ENCODE data around the gene FEN1. TPM values are rescaled to one million over a fixed set of nuclear protein-coding genes. Genes with fewer than 3 reads are reported as not detected.

The FEN1 gene
- total and polyA plus RNA-seq, 2 of the 8 experiments (the other 6 are each of a cell fraction or from before 2014, with no cell fraction given): 52.6 to 86.1 TPM

DNA sequence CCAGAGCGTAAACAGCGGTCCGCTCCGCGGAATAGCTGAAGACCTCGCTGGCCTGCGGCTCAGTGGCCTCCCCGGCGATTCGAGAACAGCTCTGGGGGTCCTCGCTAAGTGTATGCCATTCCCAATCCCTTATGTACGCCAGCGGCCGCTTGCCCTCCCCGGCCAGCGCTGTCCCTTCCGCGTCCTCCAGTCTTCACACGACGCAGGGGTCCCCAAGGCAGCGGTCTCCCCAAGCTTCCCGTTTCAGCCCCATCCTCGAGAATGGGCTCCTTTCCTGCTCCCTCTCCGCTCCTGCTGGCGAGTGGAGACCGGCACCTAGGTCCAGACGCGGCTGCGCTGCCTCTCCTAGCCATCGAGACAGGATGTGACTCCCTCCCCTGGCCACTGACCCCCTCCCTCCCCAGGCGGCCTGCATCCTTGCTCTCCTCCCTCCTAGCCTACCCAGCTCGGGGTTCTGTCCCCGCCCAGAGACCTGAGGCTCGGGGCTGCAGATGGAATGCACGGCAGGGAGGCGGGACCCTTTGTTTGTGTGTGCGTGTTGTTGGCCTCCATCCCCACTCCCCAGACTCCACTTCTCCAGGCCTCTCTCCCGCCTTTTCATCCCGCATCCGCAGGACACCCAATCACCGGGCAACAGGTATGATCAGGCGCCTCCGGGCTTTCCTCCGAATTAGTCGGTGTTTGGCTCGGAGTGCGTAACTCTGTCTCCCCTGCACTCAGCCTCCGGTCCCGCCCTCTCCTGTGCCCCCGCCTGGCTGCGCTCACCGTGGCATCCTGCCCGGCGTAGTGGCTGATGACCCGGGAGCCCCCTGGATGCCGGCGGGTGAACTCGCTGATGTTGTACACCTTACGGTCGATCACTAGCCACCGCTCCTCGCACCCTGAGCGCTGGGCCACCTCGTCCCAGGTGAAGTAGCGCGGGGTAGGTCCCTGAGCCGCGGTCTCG is 23.4 kb downstream of the FEN1 start:
- Histone ChIP-seq H3K23me2 (ENCODE audit: low read depth, low read length) (peaks cover 7% of the 10 kb centered on the region; the same call in 1 of the 2 replicates), H3K4me3 (ENCODE audit: extremely low read depth in 1 of 4, insufficient read depth in 2 of 4, low read depth in 3 of 4, low read length in 4 of 4) (peak overlapping the region; percentile 74 to 92 (median 76)), H2AFZ (ENCODE audit: low read length) (no peak overlapping the region), H4K91ac (replicated peaks; ENCODE audit: insufficient read length, low read length) (peak overlapping the region; percentile 97), H4K5ac (ENCODE audit: insufficient read length, low read depth, low read length) (peak overlapping the region; percentile 98), H3K79me1 (ENCODE audit: low read depth, low read length) (peaks cover 6% of the 10 kb centered on the region; the same call in 1 of the 2 replicates), H3K18ac (ENCODE audit: extremely low read depth, low read length) (peak overlapping the region; percentile 93), H4K20me1 (replicated peaks in 1 of 2; ENCODE audit: control insufficient read depth in 1 of 2, insufficient read depth in 2 of 2, low read length in 2 of 2) (peaks cover 0 to under 1% of the 10 kb centered on the region in 2 experiments), H3K4me1 (replicated peaks in 1 of 4; ENCODE audit: control insufficient read depth in 3 of 4, insufficient read depth in 4 of 4, low read length in 3 of 4) (peaks cover 2 to 9% (median 5%) of the 10 kb centered on the region in 4 experiments; a peak in 5 of 7 replicates), H3K79me2 (ENCODE audit: control insufficient read depth in 1 of 2, insufficient read depth in 2 of 2, low read length in 2 of 2) (peaks cover 0 to 41% of the 10 kb centered on the region in 2 experiments; a peak in 2 of 4 replicates), H3K36me3 (ENCODE audit: control insufficient read depth in 2 of 4, insufficient read depth in 4 of 4, low read length in 3 of 4) (peaks cover 10 to 30% (median 21%) of the 10 kb centered on the region in 4 experiments), H3K9me3 (ENCODE audit: insufficient read depth in 2 of 2, low read depth in 1 of 2, low read length in 1 of 2) (peaks cover 0 to 2% of the 10 kb centered on the region in 2 experiments; a peak in 1 of 4 replicates), H3K27me3 (replicated peaks in 1 of 4; ENCODE audit: control insufficient read depth in 3 of 4, extremely low read depth in 1 of 4, insufficient read depth in 3 of 4, low read length in 3 of 4) (no peaks in the 10 kb centered on the region), H2BK5ac (ENCODE audit: low read depth, low read length) (peak overlapping the region; percentile 94), H2BK15ac (ENCODE audit: low read length) (no peak overlapping the region), H3K27ac (ENCODE audit: low read depth, low read length) (peak overlapping the region; percentile 85), H3K9ac (replicated peaks in 1 of 4; ENCODE audit: extremely low read depth in 1 of 4, low read depth in 3 of 4, low read length in 3 of 4) (peak overlapping the region; percentile 72 to 98 (median 90)), H2BK120ac (replicated peaks; ENCODE audit: low read depth, low read length) (peak overlapping the region; percentile 86), H4K8ac (ENCODE audit: extremely low read depth, insufficient read depth, low read length) (peak overlapping the region; percentile 96), H3K4ac (replicated peaks; ENCODE audit: insufficient read length, low read depth, low read length) (peak overlapping the region; percentile 90), H2AK5ac (ENCODE audit: low read depth, low read length) (peak overlapping the region; percentile 97; the same call in 1 of the 2 replicates), H3K14ac (ENCODE audit: insufficient read length) (peak overlapping the region; percentile 1), H2BK12ac (ENCODE audit: low read depth, low read length) (peak overlapping the region; percentile 79; the same call in 1 of the 2 replicates), H3K23ac (ENCODE audit: insufficient read length) (no peak overlapping the region), H2BK20ac (ENCODE audit: low read length) (no peak overlapping the region), H3K4me2 (ENCODE audit: insufficient read depth in 1 of 2, low read depth in 2 of 2, low read length in 2 of 2) (peak overlapping the region; percentile 81 to 87), H3K56ac (replicated peaks; ENCODE audit: insufficient read length, low read depth, low read length) (peak overlapping the region; percentile 98)
- DNase-seq (ENCODE audit: low read depth in 1 of 2, low spot score in 2 of 2) (peak in 1 of 2 experiments; percentile 85), FAIRE-seq (no peak)
- WGBS, 2 experiments (ENCODE audit: extremely low coverage in 1 of 2, insufficient coverage in 1 of 2, insufficient read length in 1 of 2, insufficient replicate concordance in 2 of 2, low coverage in 1 of 2, low lambda C conversion rate in 2 of 2, missing lambda C conversion rate in 1 of 2): 1% methylated on average over 67 of the region's 69 CpGs; no CpG with 5 or more reads in 1 of the 2 experiments
- ChIA-PET POLR2A (ENCODE audit: partially characterized antibody) (interaction anchor here (0.7 to 16.2 kb wide), 20 partner anchors 12 to 265 kb away, joined by 3 to 354 read pairs (median 4); partner anchors contain the start of genes FADS2, FEN1 and TMEM258), CTCF (ENCODE audit: partially characterized antibody) (interaction anchor here (0.6 to 10.2 kb wide), 16 partner anchors 8 to 266 kb away, joined by 3 to 118 read pairs (median 5); partner anchors contain the start of genes FADS2 and FEN1)
- TF ChIP-seq SAP30 (IDR thresholded peaks at IDR 0.05; ENCODE audit: insufficient read depth, insufficient replicate concordance, low read length) (peak; percentile 41), EGR1 (IDR thresholded peaks at IDR 0.05; ENCODE audit: borderline replicate concordance, low read depth, low read length) (no peak), NRF1 (IDR thresholded peaks at IDR 0.05; ENCODE audit: low read depth, low read length) (no peak), CREB1 (IDR thresholded peaks at IDR 0.05) (peak; percentile 41), CHD2 (IDR thresholded peaks at IDR 0.05; ENCODE audit: low read length) (no peak), TAF1 (IDR thresholded peaks at IDR 0.05; ENCODE audit: low read depth, low read length) (peak; percentile 53; the same call in 1 of the 2 replicates), SIRT6 (IDR thresholded peaks at IDR 0.05; ENCODE audit: low read length) (no peak), JUND (IDR thresholded peaks at IDR 0.05; ENCODE audit: low read length) (no peak), CHD1 (IDR thresholded peaks at IDR 0.05; ENCODE audit: low read depth, low read length) (no peak)
- TF ChIP-seq, protein P1, sequence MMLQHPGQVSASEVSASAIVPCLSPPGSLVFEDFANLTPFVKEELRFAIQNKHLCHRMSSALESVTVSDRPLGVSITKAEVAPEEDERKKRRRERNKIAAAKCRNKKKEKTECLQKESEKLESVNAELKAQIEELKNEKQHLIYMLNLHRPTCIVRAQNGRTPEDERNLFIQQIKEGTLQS (IDR thresholded peaks at IDR 0.05; ENCODE audit: insufficient read depth, low read depth, low read length): no peak
